ENCODE data around the gene SAYSD1.
A peak's percentile ranks its signal among the peaks of the same experiment; 100 is the strongest.

SAYSD1 gene

GRCh38 chr6:39100358-39100757, 14.6 kb downstream of the SAYSD1 start:
- Histone ChIP-seq H3K9me3 (no peaks in the 10 kb centered on the region), H3K36me3 (replicated peaks) (no peaks in the 10 kb centered on the region), H3K27me3 (ENCODE audit: low read depth) (peaks cover 12% of the 10 kb centered on the region), H3K4me3 (no peak overlapping the region), H3K4me1 (no peaks in the 10 kb centered on the region)
- in situ Hi-C loops (cut with MboI; ENCODE audit: low sequenced_read_pairs): no loop called here
- DNase-seq (ENCODE audit: low spot score in 2 of 2): no peak

GRCh38 chr6:39095578-39095977, 19.4 kb downstream of the SAYSD1 start:
- Histone ChIP-seq H3K27me3 (ENCODE audit: low read depth) (peaks cover 31% of the 10 kb centered on the region), H3K4me1 (no peaks in the 10 kb centered on the region), H3K4me3 (no peak overlapping the region), H3K9me3 (no peaks in the 10 kb centered on the region), H3K36me3 (replicated peaks) (no peaks in the 10 kb centered on the region)
- in situ Hi-C loops (cut with MboI; ENCODE audit: low sequenced_read_pairs): no loop called here
- DNase-seq (ENCODE audit: low spot score in 2 of 2): no peak

- Histone ChIP-seq H3K4me3 (no peak overlapping the region), H3K4me1 (no peaks in the 10 kb centered on the region), H3K9me3 (no peaks in the 10 kb centered on the region), H3K27me3 (ENCODE audit: low read depth) (peaks cover 41% of the 10 kb centered on the region), H3K36me3 (replicated peaks) (no peaks in the 10 kb centered on the region)
- no peak for DNase-seq (ENCODE audit: low spot score in 2 of 2)
- in situ Hi-C loops (cut with MboI; ENCODE audit: low sequenced_read_pairs): no loop called here
Measured at GRCh38 chr6:39093149-39093708, 21.8 kb downstream of the SAYSD1 start.

- DNase-seq (ENCODE audit: low spot score in 2 of 2): no peak
- Histone ChIP-seq H3K4me3 (no peak overlapping the region), H3K36me3 (replicated peaks) (no peaks in the 10 kb centered on the region), H3K9me3 (no peaks in the 10 kb centered on the region), H3K27me3 (ENCODE audit: low read depth) (peaks cover 48% of the 10 kb centered on the region), H3K4me1 (no peaks in the 10 kb centered on the region)
- in situ Hi-C loops (cut with MboI; ENCODE audit: low sequenced_read_pairs): no loop called here
Measured at GRCh38 chr6:39092124-39092523, 22.9 kb downstream of the SAYSD1 start.

GRCh38 chr6:39091220-39091619, 23.8 kb downstream of the SAYSD1 start:
- no peaks in the 10 kb centered on the region for H3K36me3 ChIP-seq (replicated peaks)
- no peaks in the 10 kb centered on the region for H3K9me3 ChIP-seq
- peaks cover 48% of the 10 kb centered on the region for H3K27me3 ChIP-seq (ENCODE audit: low read depth)
- no peak overlapping the region for H3K4me3 ChIP-seq
- in situ Hi-C loops (cut with MboI; ENCODE audit: low sequenced_read_pairs): no loop called here
- no peaks in the 10 kb centered on the region for H3K4me1 ChIP-seq
- peak in 1 of 2 experiments; percentile 5 for DNase-seq (ENCODE audit: low spot score in 2 of 2)

GRCh38 chr6:39090036-39090435, 24.9 kb downstream of the SAYSD1 start:
- no peaks in the 10 kb centered on the region for H3K4me1 ChIP-seq
- H3K27me3 ChIP-seq (ENCODE audit: low read depth): peaks cover 48% of the 10 kb centered on the region
- no peak for DNase-seq (ENCODE audit: low spot score in 2 of 2)
- no peaks in the 10 kb centered on the region for H3K36me3 ChIP-seq (replicated peaks)
- no peak overlapping the region for H3K4me3 ChIP-seq
- H3K9me3 ChIP-seq: no peaks in the 10 kb centered on the region
- in situ Hi-C loops (cut with MboI; ENCODE audit: low sequenced_read_pairs): no loop called here

- DNase-seq (ENCODE audit: low spot score in 2 of 2): peak in 1 of 2 experiments; percentile 51
- Histone ChIP-seq H3K4me3 (no peak overlapping the region), H3K36me3 (replicated peaks) (no peaks in the 10 kb centered on the region), H3K9me3 (no peaks in the 10 kb centered on the region), H3K4me1 (no peaks in the 10 kb centered on the region), H3K27me3 (ENCODE audit: low read depth) (peaks cover 44% of the 10 kb centered on the region)
- in situ Hi-C loops (cut with MboI; ENCODE audit: low sequenced_read_pairs): no loop called here
Measured at GRCh38 chr6:39088331-39088730, 26.7 kb downstream of the SAYSD1 start.

- DNase-seq (ENCODE audit: low spot score in 2 of 2): no peak
- H3K9me3 ChIP-seq: no peaks in the 10 kb centered on the region
- peaks cover 43% of the 10 kb centered on the region for H3K27me3 ChIP-seq (ENCODE audit: low read depth)
- in situ Hi-C loops (cut with MboI; ENCODE audit: low sequenced_read_pairs): no loop called here
- H3K4me3 ChIP-seq: no peak overlapping the region
- H3K36me3 ChIP-seq (replicated peaks): no peaks in the 10 kb centered on the region
- no peaks in the 10 kb centered on the region for H3K4me1 ChIP-seq
Measured at GRCh38 chr6:39087197-39087596, 27.8 kb downstream of the SAYSD1 start.

GRCh38 chr6:39086711-39087110, 28.3 kb downstream of the SAYSD1 start:
- H3K4me1 ChIP-seq: no peaks in the 10 kb centered on the region
- DNase-seq (ENCODE audit: low spot score in 2 of 2): no peak
- no peaks in the 10 kb centered on the region for H3K9me3 ChIP-seq
- peaks cover 38% of the 10 kb centered on the region for H3K27me3 ChIP-seq (ENCODE audit: low read depth)
- no peaks in the 10 kb centered on the region for H3K36me3 ChIP-seq (replicated peaks)
- H3K4me3 ChIP-seq: no peak overlapping the region
- in situ Hi-C loops (cut with MboI; ENCODE audit: low sequenced_read_pairs): no loop called here

- H3K36me3 ChIP-seq (replicated peaks): no peaks in the 10 kb centered on the region
- no peaks in the 10 kb centered on the region for H3K9me3 ChIP-seq
- in situ Hi-C loops (cut with MboI; ENCODE audit: low sequenced_read_pairs): no loop called here
- H3K4me3 ChIP-seq: no peak overlapping the region
- H3K4me1 ChIP-seq: no peaks in the 10 kb centered on the region
- peaks cover 34% of the 10 kb centered on the region for H3K27me3 ChIP-seq (ENCODE audit: low read depth)
- no peak for DNase-seq (ENCODE audit: low spot score in 2 of 2)
Measured at GRCh38 chr6:39086294-39086693, 28.7 kb downstream of the SAYSD1 start.

GRCh38 chr6:39085129-39085797, 29.7 kb downstream of the SAYSD1 start:
- H3K4me1 ChIP-seq: no peaks in the 10 kb centered on the region
- peaks cover 27% of the 10 kb centered on the region for H3K27me3 ChIP-seq (ENCODE audit: low read depth)
- H3K36me3 ChIP-seq (replicated peaks): no peaks in the 10 kb centered on the region
- in situ Hi-C loops (cut with MboI; ENCODE audit: low sequenced_read_pairs): no loop called here
- no peak overlapping the region for H3K4me3 ChIP-seq
- H3K9me3 ChIP-seq: no peaks in the 10 kb centered on the region
- DNase-seq (ENCODE audit: low spot score in 2 of 2): no peak

GRCh38 chr6:39084506-39084905, 30.5 kb downstream of the SAYSD1 start:
- Histone ChIP-seq H3K36me3 (replicated peaks) (no peaks in the 10 kb centered on the region), H3K9me3 (no peaks in the 10 kb centered on the region), H3K4me1 (no peaks in the 10 kb centered on the region), H3K4me3 (no peak overlapping the region), H3K27me3 (ENCODE audit: low read depth) (peaks cover 20% of the 10 kb centered on the region)
- in situ Hi-C loops (cut with MboI; ENCODE audit: low sequenced_read_pairs): no loop called here
- DNase-seq (ENCODE audit: low spot score in 2 of 2): no peak

GRCh38 chr6:39083231-39083634, 31.8 kb downstream of the SAYSD1 start:
- H3K36me3 ChIP-seq (replicated peaks): no peaks in the 10 kb centered on the region
- H3K4me1 ChIP-seq: no peaks in the 10 kb centered on the region
- no peak for DNase-seq (ENCODE audit: low spot score in 2 of 2)
- H3K4me3 ChIP-seq: no peak overlapping the region
- H3K9me3 ChIP-seq: no peaks in the 10 kb centered on the region
- in situ Hi-C loops (cut with MboI; ENCODE audit: low sequenced_read_pairs): no loop called here
- peaks cover 7% of the 10 kb centered on the region for H3K27me3 ChIP-seq (ENCODE audit: low read depth)

- Histone ChIP-seq H3K27me3 (ENCODE audit: low read depth) (no peaks in the 10 kb centered on the region; the same call in 1 of the 2 replicates), H3K4me3 (no peak overlapping the region), H3K4me1 (no peaks in the 10 kb centered on the region), H3K36me3 (replicated peaks) (no peaks in the 10 kb centered on the region), H3K9me3 (no peaks in the 10 kb centered on the region)
- in situ Hi-C loops (cut with MboI; ENCODE audit: low sequenced_read_pairs): no loop called here
- DNase-seq (ENCODE audit: low spot score in 2 of 2): no peak
Measured at GRCh38 chr6:39082310-39082709, 32.7 kb downstream of the SAYSD1 start.
